PFSK-1 (cell line): ENCODE results near the gene SLC37A3.

Experiments used
- FOXP2 ChIP-seq: optimal IDR thresholded peaks from 2 replicates; pipeline ENCODE3; 2011; ENCODE audit warnings: borderline replicate concordance, control low read depth, inconsistent platforms; ENCODE audit not compliant: insufficient read depth; ENCODE audit errors: extremely low read length, extremely low read depth
- POLR2AphosphoS5 ChIP-seq: IDR thresholded peaks from 2 replicates; pipeline ENCODE4 v1.6.1; 2012; ENCODE audit warnings: low read depth, mild to moderate bottlenecking, control low read depth, low read length, moderate library complexity
- REST ChIP-seq, 2 experiments: IDR thresholded peaks; 2 replicates each; pipeline versions ENCODE4 v1.6.1 to v1.8.0; 2011 to 2012; ENCODE audit warnings: low read depth in 2 of 2, low read length in 2 of 2, control low read depth in 1 of 2, inconsistent platforms in 1 of 2, mild to moderate bottlenecking in 1 of 2, moderate library complexity in 1 of 2; ENCODE audit not compliant: insufficient read depth in 1 of 2
- SIN3A ChIP-seq: IDR thresholded peaks from 2 replicates; pipeline ENCODE4 v1.6.1; 2012; ENCODE audit warnings: mild to moderate bottlenecking, low read length, moderate library complexity, borderline replicate concordance; ENCODE audit not compliant: insufficient read depth
- TAF1 ChIP-seq: IDR thresholded peaks from 2 replicates; pipeline ENCODE4 v1.6.1; 2012; ENCODE audit warnings: low read length, control low read depth, borderline replicate concordance; ENCODE audit not compliant: insufficient read depth

SLC37A3 gene

GRCh38 chr7:140295224-140295738, 103.0 kb downstream of the SLC37A3 start:
- TF ChIP-seq SIN3A (no peak), FOXP2 (no peak), POLR2AphosphoS5 (no peak), REST (IDR thresholded peaks at IDR 0.05; ENCODE audit: insufficient read depth in 1 of 2, low read depth in 2 of 2, low read length in 2 of 2) (no peak), TAF1 (no peak)

GRCh38 chr7:140294454-140294853, 103.9 kb downstream of the SLC37A3 start:
- TF ChIP-seq SIN3A (no peak), FOXP2 (no peak), REST (IDR thresholded peaks at IDR 0.05; ENCODE audit: insufficient read depth in 1 of 2, low read depth in 2 of 2, low read length in 2 of 2) (no peak), TAF1 (no peak), POLR2AphosphoS5 (no peak)

GRCh38 chr7:140292438-140292837, 105.9 kb downstream of the SLC37A3 start:
- no peak for TF ChIP-seq FOXP2
- TF ChIP-seq POLR2AphosphoS5 = no peak
- TF ChIP-seq SIN3A = no peak
- no peak for TF ChIP-seq REST (IDR thresholded peaks at IDR 0.05; ENCODE audit: insufficient read depth in 1 of 2, low read depth in 2 of 2, low read length in 2 of 2)
- TF ChIP-seq TAF1 = no peak

- TF ChIP-seq FOXP2 = no peak
- no peak for TF ChIP-seq SIN3A
- TF ChIP-seq POLR2AphosphoS5 = no peak
- no peak for TF ChIP-seq TAF1
- no peak for TF ChIP-seq REST (IDR thresholded peaks at IDR 0.05; ENCODE audit: insufficient read depth in 1 of 2, low read depth in 2 of 2, low read length in 2 of 2)
Observed at GRCh38 chr7:140289804-140290203, 108.5 kb downstream of the SLC37A3 start.

- TF ChIP-seq SIN3A = no peak
- no peak for TF ChIP-seq TAF1
- TF ChIP-seq FOXP2 = no peak
- no peak for TF ChIP-seq REST (IDR thresholded peaks at IDR 0.05; ENCODE audit: insufficient read depth in 1 of 2, low read depth in 2 of 2, low read length in 2 of 2)
- TF ChIP-seq POLR2AphosphoS5 = no peak
Observed at GRCh38 chr7:140287988-140288387, 110.3 kb downstream of the SLC37A3 start.
